ENCODE results near the gene CLEC16A. TPM values are rescaled to one million over a fixed set of nuclear protein-coding genes. Genes with fewer than 3 reads are reported as not detected.

Gene CLEC16A
- total and polyA plus RNA-seq, 2 experiments from 2014 or later = 9.9 to 24.1 TPM

DNA sequence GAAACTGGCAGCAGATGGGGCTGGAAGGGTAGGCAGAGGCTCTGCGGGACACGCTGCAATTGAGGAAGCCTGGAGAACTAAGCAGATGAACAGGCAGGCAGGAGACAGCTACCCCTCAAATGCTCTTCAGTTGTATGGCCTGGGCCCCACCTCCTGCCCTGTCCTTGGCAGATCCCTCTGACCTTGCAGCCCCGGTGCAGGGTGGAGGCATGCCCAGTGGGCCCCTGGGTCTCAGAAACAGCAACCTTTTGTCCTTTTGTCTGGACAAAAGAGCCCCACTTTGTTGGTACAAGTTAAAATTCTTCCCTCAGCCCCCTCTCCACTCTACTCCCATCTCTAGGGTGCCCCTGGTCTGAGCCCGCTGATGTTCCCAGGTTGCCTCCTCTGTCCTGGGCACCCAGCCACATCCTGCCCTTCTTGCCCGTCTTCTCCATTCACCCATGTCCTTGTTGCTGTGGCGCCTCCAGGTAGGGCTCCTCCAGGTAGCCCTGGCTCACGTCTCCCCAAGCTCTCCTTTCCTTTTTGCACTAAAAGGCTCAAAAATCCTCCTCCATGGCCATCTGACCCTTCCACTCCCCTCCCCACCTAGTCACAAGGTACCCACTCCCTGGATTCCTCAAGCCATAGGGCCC, 136.8 kb downstream of the CLEC16A start:
- no peak for ATAC-seq
- Histone ChIP-seq H3K36me3 (ENCODE audit: insufficient read depth) (no peaks in the 10 kb centered on the region), H3K4me1 (ENCODE audit: insufficient read depth) (peaks cover 3% of the 10 kb centered on the region; the same call in 1 of the 2 replicates), H3K27me3 (ENCODE audit: insufficient read depth) (no peaks in the 10 kb centered on the region), H3K4me2 (no peak overlapping the region), H3F3A (replicated peaks; ENCODE audit: low read depth) (no peaks in the 10 kb centered on the region), H3K4me3 (no peak overlapping the region), H2AFZ (no peak overlapping the region), H3K27ac (ENCODE audit: low read depth) (no peak overlapping the region), H3K9me2 (ENCODE audit: insufficient read depth) (no peaks in the 10 kb centered on the region), H4K20me1 (replicated peaks; ENCODE audit: insufficient read depth) (no peaks in the 10 kb centered on the region), H3K79me2 (replicated peaks; ENCODE audit: insufficient read depth) (no peaks in the 10 kb centered on the region)
- no peaks in the 10 kb centered on the region for H3K9me3 Mint-ChIP-seq
- DNase-seq (ENCODE audit: low spot score) = no peak
- H3K4me1 Mint-ChIP-seq = peaks cover 10% of the 10 kb centered on the region
- TF ChIP-seq, protein P1, sequence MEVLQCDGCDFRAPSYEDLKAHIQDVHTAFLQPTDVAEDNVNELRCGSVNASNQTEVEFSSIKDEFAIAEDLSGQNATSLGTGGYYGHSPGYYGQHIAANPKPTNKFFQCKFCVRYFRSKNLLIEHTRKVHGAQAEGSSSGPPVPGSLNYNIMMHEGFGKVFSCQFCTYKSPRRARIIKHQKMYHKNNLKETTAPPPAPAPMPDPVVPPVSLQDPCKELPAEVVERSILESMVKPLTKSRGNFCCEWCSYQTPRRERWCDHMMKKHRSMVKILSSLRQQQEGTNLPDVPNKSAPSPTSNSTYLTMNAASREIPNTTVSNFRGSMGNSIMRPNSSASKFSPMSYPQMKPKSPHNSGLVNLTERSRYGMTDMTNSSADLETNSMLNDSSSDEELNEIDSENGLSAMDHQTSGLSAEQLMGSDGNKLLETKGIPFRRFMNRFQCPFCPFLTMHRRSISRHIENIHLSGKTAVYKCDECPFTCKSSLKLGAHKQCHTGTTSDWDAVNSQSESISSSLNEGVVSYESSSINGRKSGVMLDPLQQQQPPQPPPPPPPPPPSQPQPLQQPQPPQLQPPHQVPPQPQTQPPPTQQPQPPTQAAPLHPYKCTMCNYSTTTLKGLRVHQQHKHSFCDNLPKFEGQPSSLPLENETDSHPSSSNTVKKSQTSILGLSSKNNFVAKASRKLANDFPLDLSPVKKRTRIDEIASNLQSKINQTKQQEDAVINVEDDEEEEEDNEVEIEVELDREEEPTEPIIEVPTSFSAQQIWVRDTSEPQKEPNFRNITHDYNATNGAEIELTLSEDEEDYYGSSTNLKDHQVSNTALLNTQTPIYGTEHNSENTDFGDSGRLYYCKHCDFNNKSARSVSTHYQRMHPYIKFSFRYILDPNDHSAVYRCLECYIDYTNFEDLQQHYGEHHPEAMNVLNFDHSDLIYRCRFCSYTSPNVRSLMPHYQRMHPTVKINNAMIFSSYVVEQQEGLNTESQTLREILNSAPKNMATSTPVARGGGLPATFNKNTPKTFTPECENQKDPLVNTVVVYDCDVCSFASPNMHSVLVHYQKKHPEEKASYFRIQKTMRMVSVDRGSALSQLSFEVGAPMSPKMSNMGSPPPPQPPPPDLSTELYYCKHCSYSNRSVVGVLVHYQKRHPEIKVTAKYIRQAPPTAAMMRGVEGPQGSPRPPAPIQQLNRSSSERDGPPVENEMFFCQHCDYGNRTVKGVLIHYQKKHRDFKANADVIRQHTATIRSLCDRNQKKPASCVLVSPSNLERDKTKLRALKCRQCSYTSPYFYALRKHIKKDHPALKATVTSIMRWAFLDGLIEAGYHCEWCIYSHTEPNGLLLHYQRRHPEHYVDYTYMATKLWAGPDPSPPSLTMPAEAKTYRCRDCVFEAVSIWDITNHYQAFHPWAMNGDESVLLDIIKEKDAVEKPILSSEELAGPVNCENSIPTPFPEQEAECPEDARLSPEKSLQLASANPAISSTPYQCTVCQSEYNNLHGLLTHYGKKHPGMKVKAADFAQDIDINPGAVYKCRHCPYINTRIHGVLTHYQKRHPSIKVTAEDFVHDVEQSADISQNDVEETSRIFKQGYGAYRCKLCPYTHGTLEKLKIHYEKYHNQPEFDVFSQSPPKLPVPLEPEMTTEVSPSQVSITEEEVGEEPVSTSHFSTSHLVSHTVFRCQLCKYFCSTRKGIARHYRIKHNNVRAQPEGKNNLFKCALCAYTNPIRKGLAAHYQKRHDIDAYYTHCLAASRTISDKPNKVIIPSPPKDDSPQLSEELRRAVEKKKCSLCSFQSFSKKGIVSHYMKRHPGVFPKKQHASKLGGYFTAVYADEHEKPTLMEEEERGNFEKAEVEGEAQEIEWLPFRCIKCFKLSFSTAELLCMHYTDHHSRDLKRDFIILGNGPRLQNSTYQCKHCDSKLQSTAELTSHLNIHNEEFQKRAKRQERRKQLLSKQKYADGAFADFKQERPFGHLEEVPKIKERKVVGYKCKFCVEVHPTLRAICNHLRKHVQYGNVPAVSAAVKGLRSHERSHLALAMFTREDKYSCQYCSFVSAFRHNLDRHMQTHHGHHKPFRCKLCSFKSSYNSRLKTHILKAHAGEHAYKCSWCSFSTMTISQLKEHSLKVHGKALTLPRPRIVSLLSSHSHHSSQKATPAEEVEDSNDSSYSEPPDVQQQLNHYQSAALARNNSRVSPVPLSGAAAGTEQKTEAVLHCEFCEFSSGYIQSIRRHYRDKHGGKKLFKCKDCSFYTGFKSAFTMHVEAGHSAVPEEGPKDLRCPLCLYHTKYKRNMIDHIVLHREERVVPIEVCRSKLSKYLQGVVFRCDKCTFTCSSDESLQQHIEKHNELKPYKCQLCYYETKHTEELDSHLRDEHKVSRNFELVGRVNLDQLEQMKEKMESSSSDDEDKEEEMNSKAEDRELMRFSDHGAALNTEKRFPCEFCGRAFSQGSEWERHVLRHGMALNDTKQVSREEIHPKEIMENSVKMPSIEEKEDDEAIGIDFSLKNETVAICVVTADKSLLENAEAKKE (CRISPR knock-in tag; IDR thresholded peaks at IDR 0.05) = no peak
- TF ChIP-seq ZNF114 (CRISPR knock-in tag; IDR thresholded peaks at IDR 0.05) (no peak), EZH2phosphoT487 (IDR thresholded peaks at IDR 0.05; ENCODE audit: unreplicated experiment) (no peak), NANOG (IDR thresholded peaks at IDR 0.05; ENCODE audit: borderline replicate concordance) (no peak), STAT1 (IDR thresholded peaks at IDR 0.05; ENCODE audit: unreplicated experiment) (no peak), CREB1 (CRISPR knock-in tag; IDR thresholded peaks at IDR 0.05; ENCODE audit: low read depth) (no peak), POLR2AphosphoS5 (IDR thresholded peaks at IDR 0.05; ENCODE audit: low read depth) (no peak), ZNF331 (CRISPR knock-in tag; IDR thresholded peaks at IDR 0.05; ENCODE audit: low read depth) (no peak), JUNB (IDR thresholded peaks at IDR 0.05; ENCODE audit: unreplicated experiment) (no peak)
- TF ChIP-seq, protein P2, sequence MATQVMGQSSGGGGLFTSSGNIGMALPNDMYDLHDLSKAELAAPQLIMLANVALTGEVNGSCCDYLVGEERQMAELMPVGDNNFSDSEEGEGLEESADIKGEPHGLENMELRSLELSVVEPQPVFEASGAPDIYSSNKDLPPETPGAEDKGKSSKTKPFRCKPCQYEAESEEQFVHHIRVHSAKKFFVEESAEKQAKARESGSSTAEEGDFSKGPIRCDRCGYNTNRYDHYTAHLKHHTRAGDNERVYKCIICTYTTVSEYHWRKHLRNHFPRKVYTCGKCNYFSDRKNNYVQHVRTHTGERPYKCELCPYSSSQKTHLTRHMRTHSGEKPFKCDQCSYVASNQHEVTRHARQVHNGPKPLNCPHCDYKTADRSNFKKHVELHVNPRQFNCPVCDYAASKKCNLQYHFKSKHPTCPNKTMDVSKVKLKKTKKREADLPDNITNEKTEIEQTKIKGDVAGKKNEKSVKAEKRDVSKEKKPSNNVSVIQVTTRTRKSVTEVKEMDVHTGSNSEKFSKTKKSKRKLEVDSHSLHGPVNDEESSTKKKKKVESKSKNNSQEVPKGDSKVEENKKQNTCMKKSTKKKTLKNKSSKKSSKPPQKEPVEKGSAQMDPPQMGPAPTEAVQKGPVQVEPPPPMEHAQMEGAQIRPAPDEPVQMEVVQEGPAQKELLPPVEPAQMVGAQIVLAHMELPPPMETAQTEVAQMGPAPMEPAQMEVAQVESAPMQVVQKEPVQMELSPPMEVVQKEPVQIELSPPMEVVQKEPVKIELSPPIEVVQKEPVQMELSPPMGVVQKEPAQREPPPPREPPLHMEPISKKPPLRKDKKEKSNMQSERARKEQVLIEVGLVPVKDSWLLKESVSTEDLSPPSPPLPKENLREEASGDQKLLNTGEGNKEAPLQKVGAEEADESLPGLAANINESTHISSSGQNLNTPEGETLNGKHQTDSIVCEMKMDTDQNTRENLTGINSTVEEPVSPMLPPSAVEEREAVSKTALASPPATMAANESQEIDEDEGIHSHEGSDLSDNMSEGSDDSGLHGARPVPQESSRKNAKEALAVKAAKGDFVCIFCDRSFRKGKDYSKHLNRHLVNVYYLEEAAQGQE (IDR thresholded peaks at IDR 0.05; ENCODE audit: unreplicated experiment) = no peak
- TF ChIP-seq, protein P3, sequence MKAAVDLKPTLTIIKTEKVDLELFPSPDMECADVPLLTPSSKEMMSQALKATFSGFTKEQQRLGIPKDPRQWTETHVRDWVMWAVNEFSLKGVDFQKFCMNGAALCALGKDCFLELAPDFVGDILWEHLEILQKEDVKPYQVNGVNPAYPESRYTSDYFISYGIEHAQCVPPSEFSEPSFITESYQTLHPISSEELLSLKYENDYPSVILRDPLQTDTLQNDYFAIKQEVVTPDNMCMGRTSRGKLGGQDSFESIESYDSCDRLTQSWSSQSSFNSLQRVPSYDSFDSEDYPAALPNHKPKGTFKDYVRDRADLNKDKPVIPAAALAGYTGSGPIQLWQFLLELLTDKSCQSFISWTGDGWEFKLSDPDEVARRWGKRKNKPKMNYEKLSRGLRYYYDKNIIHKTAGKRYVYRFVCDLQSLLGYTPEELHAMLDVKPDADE (IDR thresholded peaks at IDR 0.05) = no peak
- TF ChIP-seq, protein P4, sequence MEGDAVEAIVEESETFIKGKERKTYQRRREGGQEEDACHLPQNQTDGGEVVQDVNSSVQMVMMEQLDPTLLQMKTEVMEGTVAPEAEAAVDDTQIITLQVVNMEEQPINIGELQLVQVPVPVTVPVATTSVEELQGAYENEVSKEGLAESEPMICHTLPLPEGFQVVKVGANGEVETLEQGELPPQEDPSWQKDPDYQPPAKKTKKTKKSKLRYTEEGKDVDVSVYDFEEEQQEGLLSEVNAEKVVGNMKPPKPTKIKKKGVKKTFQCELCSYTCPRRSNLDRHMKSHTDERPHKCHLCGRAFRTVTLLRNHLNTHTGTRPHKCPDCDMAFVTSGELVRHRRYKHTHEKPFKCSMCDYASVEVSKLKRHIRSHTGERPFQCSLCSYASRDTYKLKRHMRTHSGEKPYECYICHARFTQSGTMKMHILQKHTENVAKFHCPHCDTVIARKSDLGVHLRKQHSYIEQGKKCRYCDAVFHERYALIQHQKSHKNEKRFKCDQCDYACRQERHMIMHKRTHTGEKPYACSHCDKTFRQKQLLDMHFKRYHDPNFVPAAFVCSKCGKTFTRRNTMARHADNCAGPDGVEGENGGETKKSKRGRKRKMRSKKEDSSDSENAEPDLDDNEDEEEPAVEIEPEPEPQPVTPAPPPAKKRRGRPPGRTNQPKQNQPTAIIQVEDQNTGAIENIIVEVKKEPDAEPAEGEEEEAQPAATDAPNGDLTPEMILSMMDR (conservative IDR thresholded peaks at IDR 0.05; ENCODE audit: low read depth in 2 of 2) = no peak
- H3K4me3 Mint-ChIP-seq = no peak overlapping the region
- no peak overlapping the region for H3K27ac Mint-ChIP-seq
- peaks cover 3% of the 10 kb centered on the region; the same call in 1 of the 3 replicates for H3K36me3 Mint-ChIP-seq (ENCODE audit: low read depth)
- H3K27me3 Mint-ChIP-seq (ENCODE audit: insufficient read depth, low read depth, poor library complexity) = peaks cover 8% of the 10 kb centered on the region

Measured in GM23338 (cell line).